Lower leg skin (tissue), 3 donors: ENCODE data around the gene NOLC1.

ENCODE experiments used
- POLR2A ChIP-seq, 2 donors: fragments of 450-650 bp; IDR thresholded peaks; one replicate each; pipeline ENCODE4 v1.6.1; 2016 to 2017; ENCODE audit warnings: antibody characterized with exemption in 2 of 2, mild to moderate bottlenecking in 1 of 2, moderate library complexity in 1 of 2
- TF ChIP-seq, protein P1 (sequence below), 3 donors: fragments of 450-650 bp; IDR thresholded peaks; one replicate each; pipeline ENCODE4 v1.5.1; 2016; ENCODE audit warnings: antibody characterized with exemption in 3 of 3, mild to moderate bottlenecking in 3 of 3, moderate library complexity in 2 of 3

- TF ChIP-seq, protein P1, sequence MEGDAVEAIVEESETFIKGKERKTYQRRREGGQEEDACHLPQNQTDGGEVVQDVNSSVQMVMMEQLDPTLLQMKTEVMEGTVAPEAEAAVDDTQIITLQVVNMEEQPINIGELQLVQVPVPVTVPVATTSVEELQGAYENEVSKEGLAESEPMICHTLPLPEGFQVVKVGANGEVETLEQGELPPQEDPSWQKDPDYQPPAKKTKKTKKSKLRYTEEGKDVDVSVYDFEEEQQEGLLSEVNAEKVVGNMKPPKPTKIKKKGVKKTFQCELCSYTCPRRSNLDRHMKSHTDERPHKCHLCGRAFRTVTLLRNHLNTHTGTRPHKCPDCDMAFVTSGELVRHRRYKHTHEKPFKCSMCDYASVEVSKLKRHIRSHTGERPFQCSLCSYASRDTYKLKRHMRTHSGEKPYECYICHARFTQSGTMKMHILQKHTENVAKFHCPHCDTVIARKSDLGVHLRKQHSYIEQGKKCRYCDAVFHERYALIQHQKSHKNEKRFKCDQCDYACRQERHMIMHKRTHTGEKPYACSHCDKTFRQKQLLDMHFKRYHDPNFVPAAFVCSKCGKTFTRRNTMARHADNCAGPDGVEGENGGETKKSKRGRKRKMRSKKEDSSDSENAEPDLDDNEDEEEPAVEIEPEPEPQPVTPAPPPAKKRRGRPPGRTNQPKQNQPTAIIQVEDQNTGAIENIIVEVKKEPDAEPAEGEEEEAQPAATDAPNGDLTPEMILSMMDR (IDR thresholded peaks at IDR 0.05): no peak
- no peak for TF ChIP-seq POLR2A (IDR thresholded peaks at IDR 0.05)
These were observed 5.0 kb downstream of the NOLC1 start for GRCh38 chr10:102157224-102157623.
